IMR-90 (cell line): ENCODE results near the gene NISCH. TPM values are rescaled to one million over a fixed set of nuclear protein-coding genes. Genes with fewer than 3 reads are reported as not detected.

Experiments used
- ATAC-seq: fragments of 200-7000 bp; cut with Tn5 transposase; 2 replicates; pipeline ENCODE4 v1.9.1; 2020; ENCODE audit warnings: low read depth, mild to moderate bottlenecking, moderate library complexity
- BruUV-seq: library from RNA; stranded (reverse); fragments of 400-500 nt; replicated peaks from 2 replicates; lab custom pipeline; 2021; lab: Mats Ljungman, UMichigan
- CTCF ChIA-PET: fragments of 300-600 bp; formaldehyde crosslinking; extraction: SDS; loops from one replicate; lab custom pipeline; 2021; ENCODE audit warnings: antibody characterized with exemption; lab: Yijun Ruan, JAX
- POLR2A ChIA-PET: fragments of 300-600 bp; sonication (Branson Sonifier 250); formaldehyde crosslinking; loops from one replicate; lab custom pipeline; 2022; ENCODE audit warnings: antibody characterized with exemption; ENCODE audit not compliant: unreplicated experiment; lab: Charles Lee
- DNase-seq: peaks from one replicate; pipeline ENCODE4 v3.0.0; 2013
- H2AFZ ChIP-seq: replicated peaks from 2 replicates; pipeline ENCODE3; 2013; ENCODE audit warnings: low read length, mild to moderate bottlenecking; ENCODE audit not compliant: poor library complexity
- H2AK5ac ChIP-seq: 2 replicates; pipeline ENCODE4 v1.6.1; 2013; ENCODE audit warnings: low read depth, low read length, inconsistent platforms
- H2AK9ac ChIP-seq: replicated peaks from 2 replicates; pipeline ENCODE3; 2013; ENCODE audit warnings: mild to moderate bottlenecking, low read depth, low read length, moderate library complexity; ENCODE audit not compliant: poor library complexity
- H2BK120ac ChIP-seq: 2 replicates; pipeline ENCODE4 v1.6.1; 2013; ENCODE audit warnings: low read depth, low read length, inconsistent platforms
- H2BK15ac ChIP-seq: 3 replicates; pipeline ENCODE4 v1.6.1; 2013; ENCODE audit warnings: low read depth, low read length, inconsistent platforms
- H2BK20ac ChIP-seq: 2 replicates; pipeline ENCODE4 v1.6.1; 2013; ENCODE audit warnings: low read depth, mild to moderate bottlenecking, inconsistent platforms, low read length, moderate library complexity
- H2BK5ac ChIP-seq: 2 replicates; pipeline ENCODE4 v1.6.1; 2013; ENCODE audit warnings: mild to moderate bottlenecking, low read depth, low read length, inconsistent platforms; ENCODE audit not compliant: poor library complexity, severe bottlenecking
- H3K14ac ChIP-seq: replicated peaks from 2 replicates; pipeline ENCODE4 v1.6.1; 2013; ENCODE audit warnings: low read depth, low read length, inconsistent platforms
- H3K18ac ChIP-seq: 2 replicates; pipeline ENCODE4 v1.6.1; 2013; ENCODE audit warnings: low read depth, low read length, control low read depth
- H3K23ac ChIP-seq: 2 replicates; pipeline ENCODE4 v1.6.1; 2013; ENCODE audit warnings: low read depth, low read length, inconsistent platforms
- H3K27ac ChIP-seq: 2 replicates; pipeline ENCODE4 v1.5.1; 2013; ENCODE audit warnings: mild to moderate bottlenecking, control low read depth, low read length; ENCODE audit not compliant: insufficient read depth
- H3K27me3 ChIP-seq: 2 replicates; pipeline ENCODE4 v1.6.1; 2013; ENCODE audit warnings: low read length; ENCODE audit not compliant: control insufficient read depth, insufficient read depth
- H3K36me3 ChIP-seq: 2 replicates; pipeline ENCODE4 v1.6.1; 2013; ENCODE audit warnings: low read length, mixed read lengths; ENCODE audit not compliant: control insufficient read depth, insufficient read depth
- H3K4ac ChIP-seq: 2 replicates; pipeline ENCODE4 v1.6.1; 2013; ENCODE audit warnings: low read depth, low read length, inconsistent platforms
- H3K4me1 ChIP-seq: 2 replicates; pipeline ENCODE4 v1.6.1; 2013; ENCODE audit warnings: low read length, mixed read lengths; ENCODE audit not compliant: control insufficient read depth, insufficient read depth
- H3K4me2 ChIP-seq: 2 replicates; pipeline ENCODE4 v1.6.1; 2013; ENCODE audit warnings: low read depth, mild to moderate bottlenecking, control low read depth, low read length, moderate library complexity
- H3K4me3 ChIP-seq: 2 replicates; pipeline ENCODE4 v1.5.1; 2013; ENCODE audit warnings: low read depth, mild to moderate bottlenecking, control low read depth, low read length, moderate library complexity; ENCODE audit not compliant: insufficient read depth
- H3K56ac ChIP-seq: 2 replicates; pipeline ENCODE4 v1.6.1; 2013; ENCODE audit warnings: low read length, inconsistent platforms; ENCODE audit not compliant: insufficient read depth; ENCODE audit errors: extremely low read depth
- H3K79me1 ChIP-seq, 2 experiments: 2 replicates each; pipeline ENCODE4 v1.6.1; 2013; ENCODE audit warnings: low read length in 2 of 2, inconsistent platforms in 1 of 2, low read depth in 1 of 2
- H3K9ac ChIP-seq: 2 replicates; pipeline ENCODE4 v1.6.1; 2013; ENCODE audit warnings: low read depth, low read length, control low read depth
- H3K9me1 ChIP-seq: 2 replicates; pipeline ENCODE4 v1.6.1; 2013; ENCODE audit warnings: low read length, inconsistent platforms; ENCODE audit not compliant: insufficient read depth
- H3K9me3 ChIP-seq: 2 replicates; pipeline ENCODE4 v1.6.1; 2013; ENCODE audit warnings: low read length; ENCODE audit not compliant: control insufficient read depth, insufficient read depth
- H4K20me1 ChIP-seq: 2 replicates; pipeline ENCODE4 v1.6.1; 2013; ENCODE audit warnings: low read length, inconsistent platforms; ENCODE audit not compliant: insufficient read depth
- H4K5ac ChIP-seq: 2 replicates; pipeline ENCODE4 v1.6.1; 2013; ENCODE audit warnings: mild to moderate bottlenecking, low read depth, low read length, control low read depth
- H4K8ac ChIP-seq, 2 experiments: 2 replicates each; pipeline ENCODE4 v1.6.1; 2013; ENCODE audit warnings: low read depth in 2 of 2, low read length in 2 of 2, control low read depth in 1 of 2, inconsistent platforms in 1 of 2
- H4K91ac ChIP-seq: 2 replicates; pipeline ENCODE4 v1.6.1; 2013; ENCODE audit warnings: low read depth, low read length, inconsistent platforms; ENCODE audit not compliant: insufficient read depth
- BHLHE40 ChIP-seq: fragments of 150-350 bp; IDR thresholded peaks from 2 replicates; pipeline ENCODE4 v1.6.1; 2016; ENCODE audit warnings: mild to moderate bottlenecking, low read depth, low read length
- CEBPB ChIP-seq: IDR thresholded peaks from 2 replicates; pipeline ENCODE4 v1.6.1; 2012; ENCODE audit warnings: low read depth, low read length, improper control_type of control experiment
- CHD1 ChIP-seq: IDR thresholded peaks from 2 replicates; pipeline ENCODE4 v1.6.1; 2012; ENCODE audit warnings: low read depth, low read length, improper control_type of control experiment
- CTCF ChIP-seq: conservative IDR thresholded peaks from 2 replicates; pipeline ENCODE4 v1.5.1; 2012; ENCODE audit warnings: mild to moderate bottlenecking, low read depth, low read length, improper control_type of control experiment
- ELK1 ChIP-seq: fragments of 150-350 bp; IDR thresholded peaks from 2 replicates; pipeline ENCODE4 v1.6.1; 2016; ENCODE audit warnings: low read depth, mild to moderate bottlenecking, low read length, moderate library complexity, borderline replicate concordance
- FOS ChIP-seq: fragments of 150-350 bp; IDR thresholded peaks from 2 replicates; pipeline ENCODE4 v1.6.1; 2016; ENCODE audit warnings: low read depth, low read length
- MAFK ChIP-seq: IDR thresholded peaks from 2 replicates; pipeline ENCODE4 v1.6.1; 2012; ENCODE audit warnings: low read depth, low read length, improper control_type of control experiment
- MAZ ChIP-seq: IDR thresholded peaks from 2 replicates; pipeline ENCODE4 v1.6.1; 2012; ENCODE audit warnings: low read depth, mild to moderate bottlenecking, low read length, improper control_type of control experiment, moderate library complexity, borderline replicate concordance
- MXI1 ChIP-seq: IDR thresholded peaks from 2 replicates; pipeline ENCODE4 v1.6.1; 2012; ENCODE audit warnings: low read depth, mild to moderate bottlenecking, low read length, moderate library complexity, borderline replicate concordance
- NFE2L2 ChIP-seq: fragments of 150-350 bp; IDR thresholded peaks from 2 replicates; pipeline ENCODE4 v1.6.1; 2016; ENCODE audit warnings: low read depth, mild to moderate bottlenecking, low read length
- POLR2A ChIP-seq: IDR thresholded peaks from 2 replicates; pipeline ENCODE4 v1.6.1; 2012; ENCODE audit warnings: mild to moderate bottlenecking, low read depth, low read length
- RAD21 ChIP-seq: IDR thresholded peaks from 2 replicates; pipeline ENCODE4 v1.6.1; 2012; ENCODE audit warnings: low read length, improper control_type of control experiment
- RCOR1 ChIP-seq: IDR thresholded peaks from 2 replicates; pipeline ENCODE4 v1.6.1; 2012; ENCODE audit warnings: mild to moderate bottlenecking, low read length, improper control_type of control experiment; ENCODE audit not compliant: insufficient replicate concordance
- RFX5 ChIP-seq: IDR thresholded peaks from 2 replicates; pipeline ENCODE4 v1.8.0; 2012; ENCODE audit warnings: low read depth, mild to moderate bottlenecking, low read length, moderate library complexity
- SMC3 ChIP-seq: fragments of 150-350 bp; IDR thresholded peaks from 2 replicates; pipeline ENCODE4 v1.6.1; 2016; ENCODE audit warnings: low read depth, mild to moderate bottlenecking, antibody characterized with exemption, low read length, moderate library complexity
- WGBS, 2 experiments: methylation state at CpG; one replicate each; pipeline versions ENCODE4 v1.1.5 to v1.1.7; 2013; ENCODE audit warnings: missing lambda C conversion rate in 2 of 2; ENCODE audit not compliant: insufficient read length in 1 of 2; ENCODE audit errors: extremely low coverage in 2 of 2; 5-methylcytosine and 5-hydroxymethylcytosine counted together
- dilution Hi-C: fragments of 300-500 bp; cut with HindIII; formaldehyde crosslinking; loops from one replicate; pipeline ENCODE4 v1.14.3; 2018; ENCODE audit warnings: low sequenced_read_pairs; ENCODE audit not compliant: unreplicated experiment
- in situ Hi-C: fragments of 300-500 bp; cut with MboI; formaldehyde crosslinking; loops from 3 replicates; pipeline ENCODE4 v1.14.3; 2019; ENCODE audit warnings: low sequenced_read_pairs, inconsistent platforms, mixed read lengths
- intact Hi-C: fragments of 100-400 bp; cut with micrococcal nuclease; formaldehyde crosslinking; loops from 2 replicates; pipeline ENCODE4 v1.10.0; 2022
- polyA plus RNA-seq, 3 experiments: library from polyadenylated mRNA; depleted of rRNA; stranded (reverse); fragments of >200 nt; gene quantifications; 2 replicates each; pipeline ENCODE4 v1.2.3, GENCODE V29; 2012; ENCODE audit warnings: low replicate concordance in 1 of 3
- total RNA-seq: library from RNA; depleted of rRNA; stranded (reverse); fragments of >200 nt; gene quantifications from 2 replicates; pipeline ENCODE4 v1.2.3, GENCODE V29; 2012
- TF ChIP-seq, protein P1 (sequence below): fragments of 150-350 bp; IDR thresholded peaks from 2 replicates; pipeline ENCODE4 v1.6.1; 2017; ENCODE audit warnings: mild to moderate bottlenecking, antibody characterized with exemption, low read length, low read depth

NISCH gene
- total and polyA plus RNA-seq, 2 of the 4 experiments (the other 2 are of a cell fraction), result 36.9 to 86.0 TPM

- no peak overlapping the region for H3K27ac ChIP-seq
- H2AK5ac ChIP-seq, result no peak overlapping the region
- no peak overlapping the region for H4K8ac ChIP-seq
- H3K4ac ChIP-seq, result no peak overlapping the region
- H4K5ac ChIP-seq, result no peak overlapping the region
- H3K36me3 ChIP-seq, result no peaks in the 10 kb centered on the region
- no peaks in the 10 kb centered on the region for H4K20me1 ChIP-seq
- H2AK9ac ChIP-seq, result no peak overlapping the region
- H2BK5ac ChIP-seq, result no peak overlapping the region
- no peak overlapping the region for H3K4me3 ChIP-seq
- no peak overlapping the region for H4K91ac ChIP-seq
- H3K27me3 ChIP-seq, result peaks cover 22% of the 10 kb centered on the region
- no peak overlapping the region for H2BK20ac ChIP-seq
- BruUV-seq, result no TSS peak
- dilution Hi-C loops, result no loop called here
- no peak overlapping the region for H2AFZ ChIP-seq
- TF ChIP-seq NFE2L2, result no peak
- no peak for TF ChIP-seq CTCF
- no peak for TF ChIP-seq CHD1
- no peak for TF ChIP-seq SMC3
- TF ChIP-seq BHLHE40, result no peak
- no peak for TF ChIP-seq RAD21
- TF ChIP-seq FOS, result no peak
- TF ChIP-seq MAZ, result no peak
- TF ChIP-seq ELK1, result no peak
- TF ChIP-seq CEBPB, result no peak
- no peak for TF ChIP-seq MAFK
- no peak for TF ChIP-seq POLR2A
- TF ChIP-seq RFX5, result no peak
- TF ChIP-seq RCOR1, result no peak
- no peak for TF ChIP-seq MXI1
- TF ChIP-seq, protein P1, sequence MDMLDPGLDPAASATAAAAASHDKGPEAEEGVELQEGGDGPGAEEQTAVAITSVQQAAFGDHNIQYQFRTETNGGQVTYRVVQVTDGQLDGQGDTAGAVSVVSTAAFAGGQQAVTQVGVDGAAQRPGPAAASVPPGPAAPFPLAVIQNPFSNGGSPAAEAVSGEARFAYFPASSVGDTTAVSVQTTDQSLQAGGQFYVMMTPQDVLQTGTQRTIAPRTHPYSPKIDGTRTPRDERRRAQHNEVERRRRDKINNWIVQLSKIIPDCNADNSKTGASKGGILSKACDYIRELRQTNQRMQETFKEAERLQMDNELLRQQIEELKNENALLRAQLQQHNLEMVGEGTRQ, result no peak
- no peaks in the 10 kb centered on the region for H3K9me1 ChIP-seq
- no peak overlapping the region for H3K56ac ChIP-seq
- ChIA-PET CTCF (interaction anchor here (0.6 to 1.3 kb wide), 3 partner anchors 14 to 20 kb away, joined by 3 to 6 read pairs (median 4); no protein-coding TSS in a partner anchor), POLR2A (interaction anchor here (0.5 kb wide), 1 partner anchor 138 kb away, joined by 13 read pairs; no protein-coding TSS in a partner anchor)
- H3K9me3 ChIP-seq, result no peaks in the 10 kb centered on the region
- H3K4me2 ChIP-seq, result no peak overlapping the region
- H3K14ac ChIP-seq, result no peak overlapping the region
- no CpG with 5 or more reads among the region's 4 CpGs for WGBS, 2 experiments
- no peak for DNase-seq
- no peak overlapping the region for H3K9ac ChIP-seq
- H3K18ac ChIP-seq, result no peak overlapping the region
- H2BK15ac ChIP-seq, result no peak overlapping the region
- peaks cover 12% of the 10 kb centered on the region; the same call in 1 of the 2 replicates for H3K4me1 ChIP-seq
- H3K79me1 ChIP-seq, result no peaks in the 10 kb centered on the region
- intact Hi-C loops, result no loop called here
- no peak overlapping the region for H3K23ac ChIP-seq
- ATAC-seq, result no peak
- H2BK120ac ChIP-seq, result no peak overlapping the region
- in situ Hi-C loops, result no loop called here
These were observed 22.7 kb upstream of the NISCH start for GRCh38 chr3:52432691-52433141.
